NCI-H2107 (cell line): ENCODE data around the gene MYL12B.

Source experiments
- DNase-seq: peaks from one replicate; lab custom pipeline; 2025; lab: John Stamatoyannopoulos, UW

Gene MYL12B

DNA sequence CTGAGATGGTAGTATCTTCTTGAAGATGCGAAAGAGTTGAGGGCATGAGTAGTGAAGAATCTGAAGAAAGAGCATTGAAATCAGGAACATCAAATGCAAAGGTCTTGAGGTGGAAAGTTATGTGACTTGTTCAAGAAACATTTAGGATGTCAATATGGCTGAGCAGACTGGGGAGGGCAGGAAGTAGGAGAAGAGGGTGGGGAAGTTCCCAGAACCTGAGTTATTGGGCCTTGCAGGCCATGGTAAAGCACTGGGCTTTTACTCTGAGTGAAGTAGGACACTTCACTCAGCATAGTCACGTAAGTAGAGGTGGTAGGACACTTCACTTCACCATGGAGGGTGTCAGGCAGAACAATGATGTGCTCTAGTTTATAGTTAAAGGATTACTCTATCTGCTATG lies 26.1 kb upstream of the MYL12B start:
- DNase-seq, result no peak

- no peak for DNase-seq
Measured at GRCh38 chr18:3236470-3236869, 25.5 kb upstream of the MYL12B start.

- no peak for DNase-seq
Measured at GRCh38 chr18:3238742-3239141, 23.2 kb upstream of the MYL12B start.

- DNase-seq, result no peak
Measured at GRCh38 chr18:3245185-3245564, 16.8 kb upstream of the MYL12B start.

DNA sequence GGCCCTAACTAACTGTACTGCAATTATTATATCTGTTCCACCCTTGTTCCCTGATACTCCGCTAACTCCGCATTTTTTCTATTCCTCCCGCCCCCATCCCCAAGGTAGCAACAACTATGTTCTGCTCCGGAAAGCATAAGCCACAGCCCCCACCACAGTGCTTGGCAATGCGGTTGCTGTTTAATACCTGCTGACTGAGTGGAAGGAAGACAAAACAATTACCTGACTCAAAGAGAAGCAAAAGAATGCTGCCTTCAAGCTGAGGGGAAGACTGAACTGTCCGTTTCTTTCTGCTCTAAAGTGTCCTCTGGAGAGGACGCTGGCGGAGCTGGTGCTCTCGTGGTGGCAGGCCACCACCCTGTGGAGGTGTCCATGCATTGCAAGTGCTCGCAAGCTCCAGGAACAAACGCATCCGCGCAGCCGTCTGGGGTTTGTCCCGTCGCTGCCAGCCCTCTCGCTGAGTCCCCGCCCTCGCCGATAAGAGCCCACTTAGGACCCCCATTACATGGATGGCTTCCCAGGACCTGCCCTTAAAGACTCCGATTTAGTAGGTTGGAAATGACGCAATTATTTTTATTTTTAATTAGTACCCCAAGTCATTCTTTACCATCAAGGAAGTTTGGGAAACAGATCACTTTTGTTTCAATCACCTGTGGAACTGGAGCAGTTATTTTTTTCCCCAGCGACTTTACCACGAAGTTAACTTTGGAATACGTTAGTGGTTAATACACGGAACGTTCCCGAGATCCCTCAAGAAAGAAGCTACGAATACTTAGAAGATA lies 15.9 kb upstream of the MYL12B start:
- no peak for DNase-seq

DNA sequence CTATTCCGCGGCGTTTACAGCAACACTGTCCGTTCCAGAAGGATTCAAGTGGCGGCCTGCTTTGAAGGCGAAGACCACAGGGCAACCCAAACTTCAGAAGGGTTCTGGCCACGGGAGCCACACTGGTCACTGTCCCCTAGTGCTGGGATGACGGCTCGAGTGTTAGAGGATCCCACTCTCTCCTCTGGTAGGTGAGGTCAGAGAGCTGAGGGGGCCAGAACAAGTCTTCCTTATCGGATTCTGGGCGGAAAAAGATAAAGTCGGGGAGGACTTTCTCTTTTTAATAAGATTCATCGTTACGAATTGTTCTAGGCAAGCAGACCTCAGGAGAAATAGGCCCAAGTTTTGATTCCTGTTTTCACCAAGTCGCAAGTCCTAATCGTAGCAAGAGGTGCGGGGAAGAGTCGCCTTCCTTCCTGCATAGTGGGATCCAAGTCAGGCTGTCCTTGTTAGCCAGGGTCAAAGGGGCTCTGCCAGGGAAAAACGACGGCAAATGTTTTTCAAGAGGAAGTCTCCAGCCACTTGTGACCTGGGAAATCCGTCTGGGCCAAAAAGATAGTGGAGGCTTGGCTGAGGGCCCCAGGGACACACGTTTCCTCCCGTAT lies 15.2 kb upstream of the MYL12B start:
- DNase-seq, result no peak

DNA sequence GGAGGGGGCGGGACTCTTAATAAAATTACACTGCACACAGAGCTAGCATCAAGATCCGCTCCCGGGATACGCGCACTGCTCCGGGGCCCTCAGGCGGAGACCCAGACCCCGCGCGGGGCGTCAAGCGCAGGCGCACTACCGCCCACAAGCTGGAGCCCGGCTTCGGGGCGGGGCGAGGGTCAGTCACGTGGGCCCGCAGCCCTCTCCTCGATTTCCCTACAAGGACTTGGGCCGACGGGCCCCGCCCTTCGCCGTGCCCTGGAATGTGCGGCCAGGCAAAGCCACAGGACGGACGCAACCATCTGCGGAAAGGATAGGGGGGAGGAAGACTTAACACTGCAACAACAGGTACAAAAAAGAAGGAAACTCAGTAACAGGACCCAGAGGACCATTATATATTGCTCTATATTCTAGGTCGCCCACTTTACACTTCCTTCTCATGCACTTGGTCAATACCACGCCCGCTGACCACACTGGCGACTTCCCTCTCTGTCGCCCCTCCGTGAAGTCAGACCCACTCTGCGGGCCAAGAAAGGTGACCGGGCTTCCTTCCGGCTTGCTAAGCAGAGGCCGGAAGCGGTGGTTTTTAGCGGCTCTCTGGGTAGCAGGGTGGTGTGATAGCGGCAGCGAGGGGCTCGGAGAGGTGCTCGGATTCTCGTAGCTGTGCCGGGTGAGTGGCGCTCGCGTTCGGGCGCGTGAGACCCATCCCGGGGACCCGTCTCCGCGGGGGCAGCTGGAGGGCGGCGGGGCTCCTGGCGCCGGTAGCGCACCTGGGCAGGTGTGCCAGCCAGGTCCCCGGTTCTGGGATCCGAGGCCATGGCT lies 14.5 kb upstream of the MYL12B start, which contains the start of gene MYL12A:
TSS of gene MYL12A (plus strand) at position 562 of the 822 bp plus-strand sequence. CDS start 5,447 bp downstream, outside the sequence.
- DNase-seq, result peak; percentile 57

- no peak for DNase-seq
Measured at GRCh38 chr18:3248062-3248657, 13.8 kb upstream of the MYL12B start.

DNA sequence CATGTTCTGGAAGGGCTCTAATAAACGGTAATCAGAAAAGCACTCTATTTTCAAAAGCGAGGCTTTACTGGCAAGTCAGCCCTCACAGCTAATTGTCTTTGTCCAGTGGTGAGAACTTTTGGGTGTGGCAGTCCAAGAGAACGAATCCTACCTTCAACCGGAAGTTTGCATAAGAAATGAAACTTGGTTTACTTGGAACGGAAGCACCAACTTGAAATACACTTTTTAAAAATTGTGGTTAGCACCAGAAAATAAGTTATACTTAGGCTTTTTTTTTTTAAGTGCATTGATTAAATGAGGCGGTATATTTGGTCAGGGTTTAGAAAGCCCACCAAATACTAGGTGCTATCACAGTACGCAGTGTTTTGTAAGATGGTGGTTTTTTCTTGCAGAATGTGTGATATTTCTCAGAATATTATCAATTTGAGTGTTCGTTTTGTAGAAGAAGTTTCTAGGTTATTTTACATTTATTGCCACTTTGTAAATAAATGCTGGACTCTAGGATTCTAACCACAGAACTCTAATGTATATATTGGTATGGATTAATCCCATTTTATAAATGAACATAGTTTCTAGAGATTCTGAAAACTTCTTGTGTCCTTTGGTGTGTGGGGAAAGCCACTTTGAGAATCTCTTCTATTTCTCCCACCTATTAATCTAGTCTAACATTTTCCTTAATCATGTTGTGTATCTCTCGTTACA lies 13.1 kb upstream of the MYL12B start:
- no peak for DNase-seq

DNA sequence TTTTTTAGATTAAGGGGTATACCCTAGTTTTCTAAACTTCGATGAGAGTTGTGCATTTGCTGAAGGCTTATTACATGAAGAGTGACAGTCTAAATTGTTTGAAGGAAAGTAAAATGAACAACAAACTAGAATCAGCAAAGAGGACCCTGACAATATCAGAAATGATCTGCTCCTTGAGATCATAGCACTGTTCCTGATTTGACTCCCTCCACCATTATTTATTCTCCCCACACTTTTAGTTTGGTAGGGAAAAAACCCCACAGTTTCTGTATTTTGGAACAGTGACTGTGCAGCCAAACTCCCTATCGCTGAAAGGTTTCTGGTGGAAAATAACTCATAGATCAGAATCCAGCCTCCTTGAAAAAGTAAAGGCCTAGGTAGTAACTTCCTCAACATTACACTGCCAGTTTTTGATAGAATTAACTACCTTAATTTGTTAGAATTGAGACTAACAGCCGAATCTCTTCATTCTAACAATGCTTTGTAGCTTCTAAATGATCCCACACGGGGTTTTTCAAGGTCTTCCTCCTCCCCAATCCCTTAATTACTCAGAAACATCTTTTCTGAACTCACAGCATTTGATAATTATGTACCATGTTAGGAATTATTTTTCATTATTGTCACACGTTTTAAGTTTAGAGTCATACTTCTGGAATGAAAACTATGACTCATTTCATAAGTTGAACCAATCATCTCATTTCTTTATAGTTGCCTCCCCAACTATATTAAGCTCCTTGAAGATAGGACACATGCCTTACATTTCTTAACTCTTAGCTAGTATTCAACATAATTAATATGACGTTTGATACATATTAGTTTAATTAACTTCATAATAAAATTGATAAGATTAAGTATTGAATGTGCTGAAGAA lies 11.5 kb upstream of the MYL12B start:
- no peak for DNase-seq

- no peak for DNase-seq
Measured at GRCh38 chr18:3251249-3251962, 10.5 kb upstream of the MYL12B start.

GRCh38 chr18:3251963-3252277 lies 10.0 kb upstream of the MYL12B start:
- no peak for DNase-seq

DNA sequence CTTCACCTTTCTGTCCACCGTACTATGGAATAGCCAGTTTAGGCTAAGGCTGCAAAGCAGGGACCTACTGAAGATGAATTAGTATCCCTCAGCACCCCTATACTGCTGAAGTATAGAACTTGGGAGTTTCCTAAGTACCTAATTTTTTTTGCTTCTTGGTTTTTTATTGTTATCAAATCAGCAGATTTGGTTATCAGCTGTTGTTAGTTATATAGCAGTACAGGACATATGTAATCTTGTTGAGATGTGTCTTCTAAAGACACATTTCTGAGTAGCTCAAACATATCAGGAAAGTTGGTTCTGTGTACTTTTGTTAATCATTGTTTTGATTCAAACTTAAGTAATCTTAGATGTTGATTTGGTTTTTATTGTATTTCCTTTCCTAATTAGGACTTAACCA lies 9.1 kb upstream of the MYL12B start:
- no peak for DNase-seq

DNA sequence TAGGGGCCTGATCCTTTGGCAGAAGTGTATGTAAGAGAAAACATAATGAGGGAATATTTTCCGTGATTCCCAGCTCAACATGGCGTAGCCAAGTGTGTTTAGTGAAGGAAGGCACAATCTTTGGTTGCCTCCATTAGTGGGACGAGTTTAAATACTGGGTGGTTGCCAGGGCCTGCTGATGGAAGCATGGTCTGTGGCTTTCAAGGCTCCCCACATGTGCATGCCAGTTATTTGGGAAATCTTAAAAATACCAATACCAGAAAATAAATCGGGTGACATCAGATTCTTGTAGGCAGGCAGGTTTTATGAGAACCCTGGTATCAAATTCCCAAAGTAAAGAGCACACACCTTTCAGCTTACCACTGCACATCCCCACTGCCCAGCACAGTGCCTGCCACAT lies 7.2 kb upstream of the MYL12B start:
- DNase-seq, result no peak

DNA sequence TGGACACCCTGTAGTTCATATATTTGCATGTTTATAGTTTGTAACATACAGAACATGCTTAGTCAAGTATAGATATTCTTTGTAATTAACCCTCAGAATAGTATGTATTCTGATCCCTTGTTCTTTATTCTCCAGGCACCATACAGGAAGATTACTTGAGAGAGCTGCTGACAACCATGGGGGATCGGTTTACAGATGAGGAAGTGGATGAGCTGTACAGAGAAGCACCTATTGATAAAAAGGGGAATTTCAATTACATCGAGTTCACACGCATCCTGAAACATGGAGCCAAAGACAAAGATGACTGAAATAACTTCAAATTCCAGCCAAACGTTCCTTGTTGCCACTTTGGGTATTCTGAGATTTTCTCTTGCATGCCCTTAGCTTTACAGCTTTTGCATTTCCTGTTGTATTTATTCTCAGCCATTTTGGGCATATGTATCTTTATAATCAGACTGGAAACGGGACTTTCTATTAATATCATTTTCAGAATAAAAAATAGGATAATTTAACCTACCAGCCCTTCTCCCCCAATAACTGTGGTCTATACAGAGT lies 6.2 kb upstream of the MYL12B start:
- DNase-seq, result no peak

GRCh38 chr18:3256693-3257626 lies 5.0 kb upstream of the MYL12B start:
- DNase-seq, result no peak

DNA sequence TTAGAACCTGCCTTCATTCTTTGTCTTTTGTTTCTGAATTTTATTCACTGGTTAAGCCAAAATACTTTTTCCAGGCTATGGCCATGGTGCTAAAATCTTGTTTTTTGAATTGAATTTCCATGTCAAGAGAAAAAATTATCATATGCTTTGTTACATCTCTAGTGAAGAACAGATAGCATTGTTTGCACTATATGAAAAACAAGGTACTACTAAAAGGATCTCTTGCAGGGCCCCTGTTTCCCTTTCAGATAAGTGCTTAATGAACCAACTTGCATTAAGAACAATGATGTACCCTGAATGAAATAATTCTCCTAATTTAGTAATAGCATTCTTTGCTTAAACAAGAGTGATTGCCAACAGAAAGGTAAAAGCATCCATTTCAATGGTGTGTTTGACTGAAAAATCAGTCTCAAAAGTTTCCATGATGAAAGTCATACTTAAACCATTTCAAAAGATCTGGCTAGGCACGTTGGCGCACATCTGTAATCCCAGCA lies 4.3 kb upstream of the MYL12B start:
- DNase-seq, result no peak

DNA sequence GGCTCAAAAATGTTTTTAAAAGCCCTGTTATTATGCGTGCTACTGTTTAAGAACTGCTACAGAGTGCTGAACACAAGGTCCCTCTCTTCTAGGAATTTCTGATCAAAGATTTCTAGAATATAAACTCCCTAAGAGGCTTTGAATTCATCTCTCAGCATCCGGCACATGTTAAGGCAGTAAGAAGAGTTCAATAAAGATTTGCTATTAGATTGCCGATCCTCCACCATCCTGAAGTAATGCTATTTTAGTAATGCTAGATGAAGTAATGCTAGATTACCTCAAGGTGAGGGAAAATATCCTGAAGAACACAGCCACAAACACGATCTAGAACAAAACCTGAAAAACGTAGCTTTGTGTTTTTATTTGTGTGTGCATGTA lies 949 bp upstream of the MYL12B start:
- no peak for DNase-seq
